Fibroblast of lung (primary cell): Measurements from ENCODE around the gene IFIT1B. TPM values are rescaled to one million over a fixed set of nuclear protein-coding genes. Genes with fewer than 3 reads are reported as not detected.

ENCODE experiments used
- DNase-seq, 2 donors: peaks; one replicate each; pipeline versions ENCODE4 v3.0.0 to v3.0.0-alpha.2; 2010; ENCODE audit warnings: low read depth in 2 of 2
- H2AFZ ChIP-seq: 2 replicates; pipeline ENCODE4 v1.5.1; 2012; ENCODE audit warnings: low read length, control low read depth, inconsistent platforms
- H3K27ac ChIP-seq: 2 replicates; pipeline ENCODE4 v1.5.1; 2011; ENCODE audit warnings: low read length, control low read depth; ENCODE audit not compliant: insufficient read depth
- H3K27me3 ChIP-seq: 2 replicates; pipeline ENCODE4 v1.5.1; 2011; ENCODE audit warnings: mild to moderate bottlenecking, low read length; ENCODE audit not compliant: control insufficient read depth, insufficient read depth
- H3K36me3 ChIP-seq: 2 replicates; pipeline ENCODE4 v1.5.1; 2011; ENCODE audit warnings: low read length; ENCODE audit not compliant: control insufficient read depth, insufficient read depth
- H3K4me1 ChIP-seq: 2 replicates; pipeline ENCODE4 v1.5.1; 2011; ENCODE audit warnings: low read length; ENCODE audit not compliant: control insufficient read depth, insufficient read depth; ENCODE audit errors: extremely low read depth
- H3K4me2 ChIP-seq: 2 replicates; pipeline ENCODE4 v1.5.1; 2011; ENCODE audit warnings: low read length, control low read depth; ENCODE audit not compliant: insufficient read depth; ENCODE audit errors: extremely low read depth
- H3K4me3 ChIP-seq, 4 experiments: fragments of 200-600 bp in 1 of 4; sonication (generic) in 1 of 4; replicated peaks in 1 of 4; 2 replicates each; pipeline ENCODE4 v1.5.1; 2011 to 2016; ENCODE audit warnings: low read length in 4 of 4, low read depth in 3 of 4, mild to moderate bottlenecking in 3 of 4, control low read depth in 2 of 4, inconsistent platforms in 1 of 4, mixed read lengths in 1 of 4; ENCODE audit not compliant: insufficient read depth in 1 of 4; ENCODE audit errors: control extremely low read depth in 1 of 4
- H3K79me2 ChIP-seq: 2 replicates; pipeline ENCODE4 v1.5.1; 2012; ENCODE audit warnings: mild to moderate bottlenecking, low read length, inconsistent platforms; ENCODE audit not compliant: control insufficient read depth, insufficient read depth
- H3K9ac ChIP-seq: 2 replicates; pipeline ENCODE4 v1.5.1; 2011; ENCODE audit warnings: mild to moderate bottlenecking, low read length, control low read depth; ENCODE audit not compliant: insufficient read depth
- H3K9me3 ChIP-seq: 2 replicates; pipeline ENCODE4 v1.5.1; 2012; ENCODE audit warnings: low read depth, low read length; ENCODE audit not compliant: control insufficient read depth, insufficient read depth
- H4K20me1 ChIP-seq: 2 replicates; pipeline ENCODE4 v1.5.1; 2011; ENCODE audit warnings: low read length; ENCODE audit not compliant: control insufficient read depth, insufficient read depth; ENCODE audit errors: extremely low read depth
- EZH2 ChIP-seq: IDR thresholded peaks from 2 replicates; pipeline ENCODE4 v1.5.1; 2012; ENCODE audit warnings: low read length, control low read depth, mild to moderate bottlenecking; ENCODE audit errors: missing control alignments
- polyA plus RNA-seq, 2 donors: library from polyadenylated mRNA; depleted of rRNA in 1 of 2; stranded (reverse) in 1 of 2; unstranded in 1 of 2; fragments of >200 nt; gene quantifications; 2 replicates each; pipeline ENCODE4 v1.2.1, GENCODE V29; 2011 to 2012; ENCODE audit warnings: missing spikeins in 1 of 2
- total RNA-seq: library from RNA; depleted of rRNA; stranded (reverse); fragments of >200 nt; gene quantifications from 2 replicates; pipeline ENCODE4 v1.2.1, GENCODE V29; 2014
- TF ChIP-seq, protein P1 (sequence below), 2 donors: IDR thresholded peaks in 1 of 2; conservative IDR thresholded peaks in 1 of 2; 1 replicate in 1 of 2; 2 replicates in 1 of 2; pipeline ENCODE4 v1.5.1; 2011 to 2012; ENCODE audit warnings: low read length in 2 of 2, control low read depth in 1 of 2, inconsistent platforms in 1 of 2, low read depth in 1 of 2, mild to moderate bottlenecking in 1 of 2

IFIT1B gene
- total and polyA plus RNA-seq, 2 donors (not counting 1 experiment from before 2014, with no cell fraction given): under 0.01 TPM; not detected in 1

DNA sequence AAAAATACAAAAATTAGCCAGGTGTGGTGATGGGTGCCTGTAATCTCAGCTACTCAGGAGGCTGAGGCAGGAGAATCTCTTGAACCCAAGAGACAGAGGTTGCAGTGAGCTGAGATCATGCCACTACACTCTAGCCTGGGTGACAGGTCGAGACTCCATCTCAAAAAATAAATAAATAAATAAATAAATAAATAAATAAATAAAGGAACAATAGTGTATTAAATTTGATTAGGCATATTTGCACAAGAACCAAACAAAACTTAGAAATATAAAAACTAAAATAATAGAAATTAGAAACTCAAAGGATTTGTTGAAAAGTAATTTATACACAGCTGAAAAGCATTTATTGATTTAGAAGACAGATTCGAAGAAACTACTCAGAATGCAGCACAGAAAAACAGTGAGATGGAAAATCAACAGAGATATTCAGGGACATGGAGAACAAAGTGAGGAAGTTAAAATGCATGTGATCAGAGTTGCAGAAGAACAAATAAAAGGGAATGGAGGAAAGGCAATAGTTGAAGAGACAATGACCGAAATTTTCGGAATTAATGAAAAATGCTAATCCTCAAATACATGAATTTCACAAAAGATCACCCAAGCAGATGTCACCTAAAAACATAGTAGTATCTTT lies 32.4 kb upstream of the IFIT1B start:
- no peak overlapping the region for H2AFZ ChIP-seq
- peaks cover 3% of the 10 kb centered on the region for H3K4me1 ChIP-seq
- TF ChIP-seq, protein P1, sequence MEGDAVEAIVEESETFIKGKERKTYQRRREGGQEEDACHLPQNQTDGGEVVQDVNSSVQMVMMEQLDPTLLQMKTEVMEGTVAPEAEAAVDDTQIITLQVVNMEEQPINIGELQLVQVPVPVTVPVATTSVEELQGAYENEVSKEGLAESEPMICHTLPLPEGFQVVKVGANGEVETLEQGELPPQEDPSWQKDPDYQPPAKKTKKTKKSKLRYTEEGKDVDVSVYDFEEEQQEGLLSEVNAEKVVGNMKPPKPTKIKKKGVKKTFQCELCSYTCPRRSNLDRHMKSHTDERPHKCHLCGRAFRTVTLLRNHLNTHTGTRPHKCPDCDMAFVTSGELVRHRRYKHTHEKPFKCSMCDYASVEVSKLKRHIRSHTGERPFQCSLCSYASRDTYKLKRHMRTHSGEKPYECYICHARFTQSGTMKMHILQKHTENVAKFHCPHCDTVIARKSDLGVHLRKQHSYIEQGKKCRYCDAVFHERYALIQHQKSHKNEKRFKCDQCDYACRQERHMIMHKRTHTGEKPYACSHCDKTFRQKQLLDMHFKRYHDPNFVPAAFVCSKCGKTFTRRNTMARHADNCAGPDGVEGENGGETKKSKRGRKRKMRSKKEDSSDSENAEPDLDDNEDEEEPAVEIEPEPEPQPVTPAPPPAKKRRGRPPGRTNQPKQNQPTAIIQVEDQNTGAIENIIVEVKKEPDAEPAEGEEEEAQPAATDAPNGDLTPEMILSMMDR (conservative IDR thresholded peaks at IDR 0.05 in 1 of 2, IDR thresholded peaks at IDR 0.05 in 1 of 2; ENCODE audit: low read depth in 1 of 2, low read length in 2 of 2): no peak
- no peak for TF ChIP-seq EZH2
- H3K79me2 ChIP-seq: no peaks in the 10 kb centered on the region
- H3K4me2 ChIP-seq: no peak overlapping the region
- no peaks in the 10 kb centered on the region for H3K36me3 ChIP-seq
- DNase-seq: no peak
- no peak overlapping the region for H3K4me3 ChIP-seq
- H3K9me3 ChIP-seq: no peaks in the 10 kb centered on the region
- H3K27me3 ChIP-seq: no peaks in the 10 kb centered on the region
- no peaks in the 10 kb centered on the region for H4K20me1 ChIP-seq
- no peak overlapping the region for H3K27ac ChIP-seq
- no peak overlapping the region for H3K9ac ChIP-seq

DNA sequence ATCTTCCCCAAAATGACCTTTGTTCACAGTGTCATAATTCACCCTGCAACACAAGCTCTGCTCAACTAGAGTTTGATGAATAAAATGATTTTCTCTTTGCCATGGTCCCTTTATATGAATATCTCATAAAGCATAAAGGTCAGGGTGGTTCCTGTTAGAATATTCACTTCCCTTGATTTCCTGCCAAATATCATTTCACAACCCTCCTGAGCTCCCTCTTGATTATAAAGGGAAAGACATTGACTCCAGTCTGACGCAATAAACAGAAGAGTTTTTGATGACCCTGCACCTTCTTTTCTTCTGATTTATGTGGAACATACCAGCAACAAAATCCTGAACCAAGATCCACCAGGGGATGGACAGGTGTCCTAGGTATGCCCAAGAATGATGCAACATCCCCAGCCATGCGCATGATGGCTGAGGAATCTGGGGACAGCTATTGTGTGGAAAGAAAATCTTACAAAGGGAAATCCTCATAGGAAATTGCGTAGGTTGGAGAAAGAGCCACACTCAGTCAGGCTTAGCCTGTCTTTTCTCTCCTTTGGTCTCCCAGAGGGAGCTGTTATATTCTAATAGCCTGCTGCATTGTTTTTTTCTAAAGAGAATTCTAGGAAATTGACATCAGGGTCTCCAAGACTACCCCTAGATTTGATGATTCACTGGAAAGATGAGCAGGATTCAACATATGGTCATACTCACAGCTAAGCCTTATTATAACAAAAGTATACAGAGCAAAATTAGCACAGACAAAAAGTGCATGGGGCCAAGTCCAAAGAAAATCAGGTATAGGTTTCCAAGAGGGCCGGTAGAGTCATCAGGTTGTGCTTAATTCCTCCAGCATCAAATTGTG lies 31.2 kb upstream of the IFIT1B start:
- no peak overlapping the region for H3K4me3 ChIP-seq
- no peak overlapping the region for H2AFZ ChIP-seq
- no peak overlapping the region for H3K9ac ChIP-seq
- no peaks in the 10 kb centered on the region for H3K79me2 ChIP-seq
- no peaks in the 10 kb centered on the region for H3K9me3 ChIP-seq
- no peaks in the 10 kb centered on the region for H4K20me1 ChIP-seq
- peak in 1 of 2 donors; percentile 86 for DNase-seq
- H3K27me3 ChIP-seq: no peaks in the 10 kb centered on the region
- H3K4me1 ChIP-seq: peaks cover 14% of the 10 kb centered on the region
- TF ChIP-seq, protein P1 (conservative IDR thresholded peaks at IDR 0.05 in 1 of 2, IDR thresholded peaks at IDR 0.05 in 1 of 2; ENCODE audit: low read depth in 1 of 2, low read length in 2 of 2): no peak
- no peak for TF ChIP-seq EZH2
- H3K4me2 ChIP-seq: no peak overlapping the region
- H3K27ac ChIP-seq: no peak overlapping the region
- no peaks in the 10 kb centered on the region for H3K36me3 ChIP-seq

DNA sequence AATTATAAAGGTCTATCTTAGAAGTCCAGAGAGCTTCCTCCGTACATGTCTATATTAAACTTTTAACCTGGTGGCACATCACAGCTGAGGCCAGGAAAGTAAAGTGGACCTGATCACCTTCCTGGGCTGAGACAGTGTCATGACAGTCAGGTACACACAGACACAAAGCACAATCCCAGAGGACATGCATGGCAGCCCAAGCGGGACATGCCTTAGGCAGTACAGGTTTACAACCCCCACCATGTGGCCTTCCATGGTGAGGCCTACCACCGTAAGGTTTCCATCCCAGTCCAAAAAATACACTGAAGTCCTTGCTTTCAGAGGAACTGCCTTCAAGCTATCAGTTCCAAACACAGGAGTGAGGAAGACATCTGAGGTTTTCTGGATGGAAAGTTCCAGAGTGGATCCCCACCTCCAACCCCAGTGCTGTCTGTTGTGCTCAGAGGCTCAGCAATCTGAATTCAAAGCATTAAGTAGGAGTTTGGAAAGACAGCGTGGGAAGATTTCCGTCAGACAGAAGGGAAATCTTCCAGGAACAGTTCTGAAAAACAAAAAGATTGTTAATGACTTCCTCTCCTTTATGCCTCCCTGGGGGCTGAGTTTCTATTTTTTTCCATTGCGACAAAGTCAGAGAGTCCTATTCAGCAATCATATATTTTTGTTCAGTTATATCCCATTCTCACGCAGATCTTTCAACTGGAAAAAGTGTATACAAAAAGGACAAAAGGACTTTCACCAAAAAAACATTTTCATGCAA lies 30.0 kb upstream of the IFIT1B start:
- H3K27ac ChIP-seq: no peak overlapping the region
- H3K4me1 ChIP-seq: peaks cover 17% of the 10 kb centered on the region
- no peaks in the 10 kb centered on the region for H3K79me2 ChIP-seq
- H3K4me3 ChIP-seq: no peak overlapping the region
- no peak overlapping the region for H3K9ac ChIP-seq
- no peaks in the 10 kb centered on the region for H4K20me1 ChIP-seq
- no peak overlapping the region for H2AFZ ChIP-seq
- no peak for DNase-seq
- no peak for TF ChIP-seq EZH2
- TF ChIP-seq, protein P1 (conservative IDR thresholded peaks at IDR 0.05 in 1 of 2, IDR thresholded peaks at IDR 0.05 in 1 of 2; ENCODE audit: low read depth in 1 of 2, low read length in 2 of 2): no peak
- no peaks in the 10 kb centered on the region for H3K36me3 ChIP-seq
- no peak overlapping the region for H3K4me2 ChIP-seq
- no peaks in the 10 kb centered on the region for H3K27me3 ChIP-seq
- no peaks in the 10 kb centered on the region for H3K9me3 ChIP-seq
